Testis (tissue), 3 donors: ENCODE results near the gene SHC4. TPM values are rescaled to one million over a fixed set of nuclear protein-coding genes. Genes with fewer than 3 reads are reported as not detected.

Experiments used
- DNase-seq: peaks from one replicate; pipeline ENCODE4 v3.0.0-alpha.2; 2019
- H3K27ac ChIP-seq, 2 donors: fragments of 200-600 bp; sonication (generic); one replicate each; pipeline ENCODE4 v1.5.1; 2019
- H3K27me3 ChIP-seq: fragments of 200-600 bp; sonication (generic); one replicate; pipeline ENCODE4 v1.5.1; 2019
- H3K36me3 ChIP-seq: fragments of 200-600 bp; sonication (generic); one replicate; pipeline ENCODE4 v1.5.1; 2017; ENCODE audit warnings: low read depth; ENCODE audit errors: missing control alignments
- H3K4me1 ChIP-seq: fragments of 200-600 bp; sonication (generic); one replicate; pipeline ENCODE4 v1.5.1; 2019
- H3K4me3 ChIP-seq, 2 donors: fragments of 200-600 bp; sonication (generic); one replicate each; pipeline ENCODE4 v1.5.1; 2017 to 2019
- H3K9me3 ChIP-seq: fragments of 200-600 bp; sonication (generic); one replicate; pipeline ENCODE4 v1.5.1; 2017
- POLR2A ChIP-seq: fragments of 450-650 bp; IDR thresholded peaks from one replicate; pipeline ENCODE4 v1.6.1; 2017; ENCODE audit warnings: antibody characterized with exemption, mild to moderate bottlenecking, moderate library complexity
- WGBS, 2 donors: methylation state at CpG; one replicate each; pipeline ENCODE4 v1.1.5; 2018; 5-methylcytosine and 5-hydroxymethylcytosine counted together
- intact Hi-C: fragments of 100-400 bp; cut with DNase I; formaldehyde crosslinking; loops from one replicate; pipeline ENCODE4 v1.15.1; 2023; ENCODE audit warnings: low total_unique reads
- polyA plus RNA-seq: library from polyadenylated mRNA; stranded (reverse); fragments of 350-450 nt; fragmentation: Illumina TruSeq; extraction: RNeasy Lipid Tissue Mini Kit (QIAGEN cat#74804); gene quantifications from one replicate; pipeline ENCODE4 v1.2.3, GENCODE V29; 2014; ENCODE audit warnings: low read depth, low replicate concordance; ENCODE audit not compliant: insufficient read depth
- small RNA-seq, 2 donors: library from RNA; depleted of rRNA; stranded (forward); fragments of <200 nt; gene quantifications; one replicate each; pipeline ENCODE3, GENCODE V24; 2016
- total RNA-seq, 2 donors: library from RNA; depleted of rRNA; stranded (reverse); fragments of >200 nt; gene quantifications; one replicate each; pipeline ENCODE4 v1.2.3, GENCODE V29; 2016
- TF ChIP-seq, protein P1 (sequence below), 3 experiments: fragments of 450-650 bp in 2 of 3; fragments of 200-600 bp in 1 of 3; sonication (generic) in 1 of 3; IDR thresholded peaks; one replicate each; pipeline ENCODE4 v1.5.1; 2016 to 2019; ENCODE audit warnings: antibody characterized with exemption in 3 of 3, mild to moderate bottlenecking in 2 of 3, moderate library complexity in 1 of 3

Gene SHC4
- total and polyA plus RNA-seq, 3 donors from 2014 or later = 22.7 to 70.4 (median 52.0) TPM

DNA sequence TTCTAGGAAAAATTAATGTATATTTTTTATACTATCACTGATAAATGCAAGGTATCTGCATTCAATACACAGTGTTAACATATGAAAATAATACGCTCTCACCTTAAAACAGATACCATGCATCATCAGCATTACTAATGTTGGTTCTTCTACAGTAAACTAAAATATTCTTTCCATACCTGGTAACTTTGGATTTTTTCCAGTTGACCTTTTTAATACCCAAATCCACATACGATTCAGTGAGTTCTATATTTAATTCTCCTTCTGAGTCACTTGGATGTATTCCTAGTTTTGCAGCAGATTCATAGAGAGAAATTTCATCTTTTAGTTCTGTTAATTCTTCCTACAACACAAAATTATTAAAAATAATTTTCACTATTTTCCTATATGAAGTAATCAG lies 182.7 kb downstream of the SHC4 start:
- intact Hi-C loops = no loop called here
- Histone ChIP-seq H3K27me3 (no peaks in the 10 kb centered on the region), H3K27ac (no peak overlapping the region), H3K4me3 (no peak overlapping the region), H3K9me3 (no peaks in the 10 kb centered on the region), H3K4me1 (no peaks in the 10 kb centered on the region), H3K36me3 (no peaks in the 10 kb centered on the region)
- DNase-seq = no peak
- 80 to 84% methylated on average over 2 of the region's 2 CpGs for WGBS, 2 donors
- TF ChIP-seq POLR2A = no peak
- TF ChIP-seq, protein P1, sequence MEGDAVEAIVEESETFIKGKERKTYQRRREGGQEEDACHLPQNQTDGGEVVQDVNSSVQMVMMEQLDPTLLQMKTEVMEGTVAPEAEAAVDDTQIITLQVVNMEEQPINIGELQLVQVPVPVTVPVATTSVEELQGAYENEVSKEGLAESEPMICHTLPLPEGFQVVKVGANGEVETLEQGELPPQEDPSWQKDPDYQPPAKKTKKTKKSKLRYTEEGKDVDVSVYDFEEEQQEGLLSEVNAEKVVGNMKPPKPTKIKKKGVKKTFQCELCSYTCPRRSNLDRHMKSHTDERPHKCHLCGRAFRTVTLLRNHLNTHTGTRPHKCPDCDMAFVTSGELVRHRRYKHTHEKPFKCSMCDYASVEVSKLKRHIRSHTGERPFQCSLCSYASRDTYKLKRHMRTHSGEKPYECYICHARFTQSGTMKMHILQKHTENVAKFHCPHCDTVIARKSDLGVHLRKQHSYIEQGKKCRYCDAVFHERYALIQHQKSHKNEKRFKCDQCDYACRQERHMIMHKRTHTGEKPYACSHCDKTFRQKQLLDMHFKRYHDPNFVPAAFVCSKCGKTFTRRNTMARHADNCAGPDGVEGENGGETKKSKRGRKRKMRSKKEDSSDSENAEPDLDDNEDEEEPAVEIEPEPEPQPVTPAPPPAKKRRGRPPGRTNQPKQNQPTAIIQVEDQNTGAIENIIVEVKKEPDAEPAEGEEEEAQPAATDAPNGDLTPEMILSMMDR (IDR thresholded peaks at IDR 0.05) = no peak

DNA sequence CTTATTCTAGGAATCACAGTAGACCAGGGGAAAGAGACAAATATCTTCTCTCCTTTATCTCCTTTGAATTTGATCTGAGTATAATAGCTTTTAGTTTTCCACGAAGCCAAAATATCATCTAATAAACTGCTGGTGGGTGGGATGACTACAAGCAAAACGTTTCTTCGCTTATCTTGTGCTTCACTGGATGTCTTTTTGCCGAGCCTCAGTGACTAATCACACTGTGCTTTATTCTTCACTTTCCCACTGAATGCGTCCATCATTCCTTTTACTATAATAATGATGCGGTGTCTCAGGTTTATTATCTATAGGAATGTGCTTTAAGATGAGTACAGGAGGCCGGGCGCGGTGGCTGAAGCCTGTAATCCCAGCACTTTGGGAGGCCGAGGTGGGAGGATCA lies 185.4 kb downstream of the SHC4 start:
- WGBS, 2 donors = 70 to 77% methylated on average over 10 of the region's 10 CpGs
- Histone ChIP-seq H3K4me1 (no peaks in the 10 kb centered on the region), H3K27ac (peak overlapping the region; percentile 53 to 76), H3K9me3 (no peaks in the 10 kb centered on the region), H3K27me3 (no peaks in the 10 kb centered on the region), H3K36me3 (no peaks in the 10 kb centered on the region), H3K4me3 (no peak overlapping the region)
- TF ChIP-seq POLR2A = no peak
- TF ChIP-seq, protein P1 (IDR thresholded peaks at IDR 0.05) = no peak
- DNase-seq = no peak
- intact Hi-C loops = no loop called here

DNA sequence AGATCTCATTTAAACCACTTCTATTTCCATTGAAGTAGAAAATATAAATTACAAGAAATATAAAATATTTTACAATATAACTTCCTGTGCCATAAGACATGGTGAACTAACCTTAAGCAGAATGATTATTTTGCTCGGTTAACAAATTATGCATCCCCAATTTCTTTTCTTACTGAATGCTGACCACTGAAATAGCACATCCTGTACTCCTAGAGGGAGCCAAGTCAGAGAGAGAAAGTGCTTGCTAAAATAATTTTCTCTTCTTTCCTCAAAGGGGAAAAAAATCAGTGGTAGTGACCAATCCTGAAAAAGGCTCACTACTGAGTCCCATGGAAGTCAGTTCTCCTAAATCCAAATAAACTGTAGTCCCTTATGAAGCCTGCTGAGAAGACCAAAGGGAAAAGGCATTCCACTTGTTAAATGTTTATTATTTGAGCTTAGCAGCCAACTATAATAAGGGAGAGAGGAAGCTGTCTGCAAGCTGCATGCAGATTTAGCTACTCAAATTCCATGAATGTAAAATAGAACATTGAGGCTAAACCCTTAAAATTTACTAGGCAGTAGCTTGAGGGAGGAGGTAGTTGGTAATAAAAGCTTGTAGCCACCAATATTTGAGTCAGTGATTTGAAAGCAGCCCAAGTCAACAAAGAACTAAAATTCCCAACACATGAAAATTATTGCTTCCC lies 185.9 kb downstream of the SHC4 start:
- H3K9me3 ChIP-seq = no peaks in the 10 kb centered on the region
- no peaks in the 10 kb centered on the region for H3K4me1 ChIP-seq
- WGBS, 2 donors = 48 to 49% methylated on average over 1 of the region's 1 CpG
- H3K27ac ChIP-seq = peak overlapping the region; percentile 53 to 76
- H3K27me3 ChIP-seq = no peaks in the 10 kb centered on the region
- intact Hi-C loops = no loop called here
- no peak overlapping the region for H3K4me3 ChIP-seq
- H3K36me3 ChIP-seq = no peaks in the 10 kb centered on the region
- no peak for DNase-seq
- TF ChIP-seq, protein P1 (IDR thresholded peaks at IDR 0.05) = no peak
- no peak for TF ChIP-seq POLR2A

DNA sequence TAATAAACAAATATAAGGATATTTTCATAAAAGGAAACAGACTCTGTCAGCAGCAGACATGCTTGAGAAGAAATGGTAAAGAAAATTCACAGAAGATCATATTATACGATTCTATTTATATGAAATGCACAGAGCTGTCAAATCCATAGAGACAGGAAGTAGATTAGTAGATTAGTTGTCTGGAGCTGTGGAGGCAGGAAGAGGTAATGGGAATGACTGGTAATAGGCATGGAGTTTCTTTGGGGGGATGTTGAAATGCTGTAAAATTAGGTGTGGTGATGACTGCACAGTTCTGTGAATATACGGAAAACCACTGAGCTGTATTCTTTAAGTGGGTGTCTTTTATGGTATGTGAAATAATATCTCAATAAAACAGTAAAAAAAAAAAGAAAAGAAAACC lies 188.2 kb downstream of the SHC4 start:
- H3K27me3 ChIP-seq = no peaks in the 10 kb centered on the region
- no peak for TF ChIP-seq POLR2A
- WGBS, 2 donors = 92 to 95% methylated on average over 2 of the region's 2 CpGs
- no peaks in the 10 kb centered on the region for H3K4me1 ChIP-seq
- intact Hi-C loops = no loop called here
- no peaks in the 10 kb centered on the region for H3K36me3 ChIP-seq
- no peak overlapping the region for H3K4me3 ChIP-seq
- H3K27ac ChIP-seq = no peak overlapping the region
- no peak for DNase-seq
- H3K9me3 ChIP-seq = no peaks in the 10 kb centered on the region

DNA sequence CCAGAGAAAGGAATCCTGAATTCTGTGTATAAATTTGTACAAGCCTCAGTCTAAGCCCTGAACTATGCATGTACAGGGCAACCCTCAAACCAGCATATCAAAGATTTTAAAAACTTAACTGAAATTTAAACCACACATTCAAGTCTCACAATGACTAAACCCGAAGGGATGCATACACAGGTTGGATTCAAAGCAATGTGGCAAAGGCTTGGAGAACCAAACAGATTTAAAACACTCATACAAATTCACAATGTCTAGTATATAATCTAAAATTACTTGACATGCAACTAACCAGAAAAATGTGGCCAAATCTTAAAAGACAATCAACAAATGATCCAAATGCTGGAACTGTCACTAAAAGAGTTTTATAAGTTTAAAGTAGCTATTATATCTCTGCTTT lies 189.2 kb downstream of the SHC4 start:
- intact Hi-C loops = no loop called here
- Histone ChIP-seq H3K4me3 (no peak overlapping the region), H3K27me3 (no peaks in the 10 kb centered on the region), H3K9me3 (no peaks in the 10 kb centered on the region), H3K27ac (no peak overlapping the region), H3K36me3 (no peaks in the 10 kb centered on the region), H3K4me1 (no peaks in the 10 kb centered on the region)
- TF ChIP-seq, protein P1 (IDR thresholded peaks at IDR 0.05) = no peak
- no peak for TF ChIP-seq POLR2A
- no peak for DNase-seq
- 95 to 100% methylated on average over 1 of the region's 1 CpG for WGBS, 2 donors

Small RNAs within 50 kb of the gene (small RNA-seq; reads per million reads assigned to genes)
- 0 reads per million in 2 donors for gene RF00019

Other genes with a start within 250 kb of the SHC4 start
- 10 to 100 TPM; 34.7 to 66.3 TPM for gene CEP152, start 152.8 kb downstream of the SHC4 start, total RNA-seq
- gene CEP152, start 152.8 kb downstream of the SHC4 start, polyA plus RNA-seq = 11.5 TPM
- gene EID1, start 85.8 kb downstream of the SHC4 start, total RNA-seq = 100 to 1,000 TPM; 164 to 229 TPM
- gene EID1, start 85.8 kb downstream of the SHC4 start, polyA plus RNA-seq = 84.1 TPM
- 10 to 100 TPM; 53.6 to 76.1 TPM for gene SECISBP2L, start 82.5 kb upstream of the SHC4 start, total RNA-seq
- gene SECISBP2L, start 82.5 kb upstream of the SHC4 start, polyA plus RNA-seq = 29.2 TPM
- 10 to 100 TPM; 62.4 to 65.0 TPM for gene COPS2, start 191.7 kb upstream of the SHC4 start, total RNA-seq
- 55.4 TPM for gene COPS2, start 191.7 kb upstream of the SHC4 start, polyA plus RNA-seq
- 10 to 100 TPM; 25.6 to 29.9 TPM for gene GALK2, start 206.3 kb upstream of the SHC4 start, total RNA-seq
- 21.8 TPM for gene GALK2, start 206.3 kb upstream of the SHC4 start, polyA plus RNA-seq